A549 (cell line): ENCODE data around the gene RAB19. TPM values are rescaled to one million over a fixed set of nuclear protein-coding genes. Genes with fewer than 3 reads are reported as not detected.

Source experiments
- ATAC-seq, 2 experiments: fragments of 200-7000 bp in 1 of 2; fragments of >200 bp in 1 of 2; cut with Nextera tagmentation in 1 of 2; cut with Tn5 transposase in 1 of 2; 3 replicates each; pipeline versions ENCODE4 v1.8.0 to v1.9.1; 2018 to 2020; ENCODE audit warnings: mild to moderate bottlenecking in 1 of 2, moderate library complexity in 1 of 2
- CTCF ChIA-PET: fragments of 300-600 bp; sonication (Branson Sonifier 250); formaldehyde crosslinking; extraction: SDS; loops from one replicate; lab custom pipeline; 2021; ENCODE audit warnings: antibody characterized with exemption, inconsistent platforms; lab: Yijun Ruan, JAX
- POLR2A ChIA-PET: fragments of 350-600 bp; formaldehyde crosslinking; extraction: SDS; loops from one replicate; lab custom pipeline; 2021; ENCODE audit warnings: antibody characterized with exemption, inconsistent platforms; lab: Yijun Ruan, JAX
- DNase-seq, 2 experiments: peaks; one replicate each; pipeline versions ENCODE4 v3.0.0 to v3.0.0-alpha.2; 2011 to 2016; ENCODE audit warnings: low read depth in 1 of 2, low spot score in 1 of 2
- FAIRE-seq: peaks from 2 replicates; lab custom pipeline; 2011; peaks lifted over from hg19 to GRCh38; lab: Jason Lieb, UNC
- H3K27ac ChIP-seq, 2 experiments: fragments of >200 bp; sonication (Bioruptor Twin); formaldehyde crosslinking; 3 replicates each; pipeline ENCODE4 v1.5.1; 2016 to 2017
- H3K4me1 ChIP-seq: fragments of >200 bp; sonication (Bioruptor Twin); formaldehyde crosslinking; 3 replicates; pipeline ENCODE4 v1.6.1; 2016
- H3K4me2 ChIP-seq: fragments of >200 bp; sonication (Bioruptor Twin); formaldehyde crosslinking; 3 replicates; pipeline ENCODE4 v1.6.1; 2016
- H3K4me3 ChIP-seq: fragments of >200 bp; sonication (Bioruptor Twin); formaldehyde crosslinking; 3 replicates; pipeline ENCODE4 v1.5.1; 2016
- H3K9me3 ChIP-seq: fragments of >200 bp; sonication (Bioruptor Twin); formaldehyde crosslinking; 3 replicates; pipeline ENCODE4 v1.6.1; 2016
- ATOH8 ChIP-seq: fragments of 250-450 bp; sonication (Bioruptor Pico); IDR thresholded peaks from 2 replicates; pipeline ENCODE4 v1.5.0; 2020; ENCODE audit warnings: low read depth, mild to moderate bottlenecking, moderate library complexity
- CBX2 ChIP-seq: fragments of 200-600 bp; sonication (generic); IDR thresholded peaks from 2 replicates; pipeline ENCODE4 v1.6.1; 2016; ENCODE audit warnings: low read depth, mild to moderate bottlenecking, borderline replicate concordance
- CHD2 ChIP-seq: fragments of 150-350 bp; IDR thresholded peaks from 2 replicates; pipeline ENCODE4 v1.6.1; 2014; ENCODE audit warnings: low read length; ENCODE audit not compliant: partially characterized antibody
- CHD4 ChIP-seq: fragments of 200-600 bp; sonication (generic); IDR thresholded peaks from 2 replicates; pipeline ENCODE4 v1.6.1; 2016; ENCODE audit warnings: antibody characterized with exemption, mild to moderate bottlenecking, borderline replicate concordance
- E2F6 ChIP-seq: IDR thresholded peaks from 2 replicates; pipeline ENCODE4 v1.6.1; 2012; ENCODE audit warnings: low read depth, borderline replicate concordance
- EP300 ChIP-seq, 2 experiments: fragments of >200 bp; sonication (Bioruptor Twin); formaldehyde crosslinking; IDR thresholded peaks; 2 replicates in 1 of 2; 3 replicates in 1 of 2; pipeline ENCODE4 v1.6.1; 2016 to 2017
- FOSL2 ChIP-seq, 2 experiments: fragments of 450-650 bp in 1 of 2; fragments of >200 bp in 1 of 2; sonication (Bioruptor Twin) in 1 of 2; formaldehyde crosslinking; IDR thresholded peaks; 2 replicates each; pipeline versions ENCODE4 v1.5.0 to v1.6.1; 2016 to 2020; ENCODE audit warnings: mild to moderate bottlenecking in 1 of 2, moderate library complexity in 1 of 2
- GATA3 ChIP-seq: IDR thresholded peaks from 2 replicates; pipeline ENCODE4 v1.6.1; 2012; ENCODE audit warnings: borderline replicate concordance
- HOXA7 ChIP-seq: fragments of 250-450 bp; sonication (Bioruptor Pico); IDR thresholded peaks from 2 replicates; pipeline ENCODE4 v1.5.0; 2020; ENCODE audit warnings: mild to moderate bottlenecking, moderate library complexity
- KDM5A ChIP-seq: fragments of 200-600 bp; sonication (generic); IDR thresholded peaks from 2 replicates; pipeline ENCODE4 v1.6.1; 2016; ENCODE audit warnings: antibody characterized with exemption, mild to moderate bottlenecking
- RAD21 ChIP-seq, 2 experiments: fragments of >200 bp in 1 of 2; sonication (Bioruptor Twin) in 1 of 2; formaldehyde crosslinking in 1 of 2; IDR thresholded peaks in 1 of 2; conservative IDR thresholded peaks in 1 of 2; 2 replicates in 1 of 2; 3 replicates in 1 of 2; pipeline ENCODE4 v1.6.1; 2012 to 2018; ENCODE audit warnings: inconsistent platforms in 1 of 2
- REST ChIP-seq: fragments of 200-600 bp; sonication (generic); IDR thresholded peaks from 2 replicates; pipeline ENCODE4 v1.6.1; 2016; ENCODE audit warnings: antibody characterized with exemption, mild to moderate bottlenecking, moderate library complexity
- RFX5 ChIP-seq: fragments of 450-650 bp; IDR thresholded peaks from 2 replicates; pipeline ENCODE4 v1.7.1; 2014; ENCODE audit warnings: antibody characterized with exemption, mild to moderate bottlenecking, moderate library complexity
- RNF2 ChIP-seq: fragments of 200-600 bp; sonication (generic); IDR thresholded peaks from 2 replicates; pipeline ENCODE4 v1.6.1; 2016; ENCODE audit warnings: low read depth, mild to moderate bottlenecking, antibody characterized with exemption, moderate library complexity, borderline replicate concordance
- TFCP2L1 ChIP-seq: fragments of 250-450 bp; sonication (Bioruptor Pico); IDR thresholded peaks from 2 replicates; pipeline ENCODE4 v1.5.0; 2021; ENCODE audit warnings: mild to moderate bottlenecking
- USF2 ChIP-seq: fragments of 450-650 bp; IDR thresholded peaks from 2 replicates; pipeline ENCODE4 v1.6.1; 2014; ENCODE audit warnings: antibody characterized with exemption
- ZNF302 ChIP-seq: fragments of 250-450 bp; sonication (Bioruptor Pico); IDR thresholded peaks from 2 replicates; pipeline ENCODE4 v1.9.0; 2021; ENCODE audit warnings: inconsistent platforms, mild to moderate bottlenecking, moderate library complexity
- ZSCAN20 ChIP-seq: fragments of 250-450 bp; sonication (Bioruptor Pico); IDR thresholded peaks from 2 replicates; pipeline ENCODE4 v1.8.0; 2022; ENCODE audit warnings: mild to moderate bottlenecking, moderate library complexity
- WGBS: methylation state at CpG from one replicate; pipeline ENCODE4 v1.1.6; 2017; ENCODE audit errors: missing lambda C conversion rate; 5-methylcytosine and 5-hydroxymethylcytosine counted together
- polyA plus RNA-seq, 4 experiments: library from polyadenylated mRNA; depleted of rRNA in 3 of 4; stranded (reverse); fragments of >200 nt; fragmentation: RNase III in 1 of 4; extraction: RNeasy Plus Mini Kit Qiagen cat#74134 plus additional on column Dnase treatment in 1 of 4; gene quantifications; 2 replicates in 3 of 4; 3 replicates in 1 of 4; pipeline ENCODE4 v1.2.3, GENCODE V29; 2011 to 2017
- TF ChIP-seq, protein P1 (sequence below): fragments of >200 bp; sonication (Bioruptor Twin); formaldehyde crosslinking; IDR thresholded peaks from 2 replicates; pipeline ENCODE4 v1.6.1; 2016
- TF ChIP-seq, protein P2 (sequence below): IDR thresholded peaks from 2 replicates; pipeline ENCODE4 v1.6.1; 2012

Gene RAB19
- polyA plus RNA-seq, 2 of the 4 experiments (the other 2 are of a cell fraction), result not detected

- H3K9me3 ChIP-seq, result no peaks in the 10 kb centered on the region
- TF ChIP-seq KDM5A (no peak), USF2 (no peak), GATA3 (no peak), ZNF302 (CRISPR knock-in tag) (no peak), RAD21 (conservative IDR thresholded peaks at IDR 0.05 in 1 of 2, IDR thresholded peaks at IDR 0.05 in 1 of 2) (no peak), HOXA7 (CRISPR knock-in tag) (no peak), REST (no peak), RNF2 (no peak), CBX2 (no peak), EP300 (IDR thresholded peaks at IDR 0.05) (no peak), TFCP2L1 (CRISPR knock-in tag) (no peak), CHD4 (no peak), ZSCAN20 (CRISPR knock-in tag) (no peak), CHD2 (no peak), E2F6 (no peak), RFX5 (no peak)
- TF ChIP-seq, protein P1, sequence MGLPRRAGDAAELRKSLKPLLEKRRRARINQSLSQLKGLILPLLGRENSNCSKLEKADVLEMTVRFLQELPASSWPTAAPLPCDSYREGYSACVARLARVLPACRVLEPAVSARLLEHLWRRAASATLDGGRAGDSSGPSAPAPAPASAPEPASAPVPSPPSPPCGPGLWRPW, result no peak
- TF ChIP-seq, protein P2, sequence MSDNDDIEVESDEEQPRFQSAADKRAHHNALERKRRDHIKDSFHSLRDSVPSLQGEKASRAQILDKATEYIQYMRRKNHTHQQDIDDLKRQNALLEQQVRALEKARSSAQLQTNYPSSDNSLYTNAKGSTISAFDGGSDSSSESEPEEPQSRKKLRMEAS, result no peak
- TF ChIP-seq, all 56 proteins: peak for 0
- WGBS, result 90% methylated on average over 10 of the region's 10 CpGs
- FAIRE-seq, result no peak
- no peak overlapping the region for H3K4me2 ChIP-seq
- POLR2A ChIA-PET, result no interaction called here
- no peak for DNase-seq
- ATAC-seq, result no peak
- H3K4me3 ChIP-seq, result no peak overlapping the region
- CTCF ChIA-PET, result interaction anchor here (0.6 kb wide), 1 partner anchor 308 kb away, joined by 3 read pairs; no protein-coding TSS in a partner anchor
- no peak overlapping the region for H3K27ac ChIP-seq
- no peaks in the 10 kb centered on the region for H3K4me1 ChIP-seq
Observed at GRCh38 chr7:140358412-140359051, 45.3 kb upstream of the RAB19 start.

DNA sequence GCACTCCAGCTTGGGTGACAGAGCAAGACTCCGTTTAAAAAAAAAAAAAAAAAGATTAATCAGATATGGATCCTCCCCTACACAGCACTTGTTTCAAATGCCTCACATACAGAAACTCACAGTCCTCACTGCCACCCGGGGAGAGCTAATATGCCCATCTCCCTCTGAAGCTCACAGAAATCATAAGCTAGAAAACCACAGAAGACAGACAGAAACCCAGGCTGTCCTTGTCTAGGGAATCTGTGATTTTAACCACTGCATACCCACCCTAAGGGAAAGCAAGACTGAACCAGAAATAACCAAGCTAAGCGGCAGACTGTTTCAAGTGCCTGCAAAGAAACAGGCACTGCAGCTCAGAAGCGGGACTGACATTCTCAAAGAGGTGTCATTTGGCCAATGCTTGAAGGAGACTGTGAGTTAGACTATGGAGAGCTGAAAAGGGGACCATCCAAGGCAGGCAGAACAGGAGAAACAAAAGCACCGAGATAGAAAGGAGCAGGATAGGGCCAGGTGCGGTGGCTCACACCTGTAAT lies 43.1 kb upstream of the RAB19 start:
- Histone ChIP-seq H3K4me2 (no peak overlapping the region), H3K9me3 (no peaks in the 10 kb centered on the region), H3K4me1 (no peaks in the 10 kb centered on the region), H3K27ac (no peak overlapping the region), H3K4me3 (no peak overlapping the region)
- ChIA-PET CTCF (interaction anchor here (0.5 to 1.3 kb wide), 2 partner anchors 34 to 401 kb away, joined by 4 to 5 read pairs; no protein-coding TSS in a partner anchor), POLR2A (no interaction called here)
- DNase-seq, result no peak
- TF ChIP-seq FOSL2 (IDR thresholded peaks at IDR 0.05) (no peak), FOSL2 (CRISPR knock-in tag; IDR thresholded peaks at IDR 0.05) (no peak), ATOH8 (CRISPR knock-in tag) (no peak)
- WGBS, result 89% methylated on average over 6 of the region's 6 CpGs
- no peak for FAIRE-seq
- ATAC-seq, result no peak
